Body of pancreas (tissue), 4 donors: ENCODE results near the gene ANKH.

Source experiments
- POLR2A ChIP-seq, 3 donors: fragments of 450-650 bp; IDR thresholded peaks; one replicate each; pipeline ENCODE4 v1.6.1; 2016; ENCODE audit warnings: antibody characterized with exemption in 3 of 3, mild to moderate bottlenecking in 2 of 3
- TF ChIP-seq, protein P1 (sequence below), 7 experiments: fragments of 450-650 bp in 4 of 7; fragments of 200-600 bp in 3 of 7; sonication (generic) in 3 of 7; IDR thresholded peaks; one replicate each; pipeline ENCODE4 v1.5.1; 2016 to 2019; ENCODE audit warnings: antibody characterized with exemption in 7 of 7

DNA sequence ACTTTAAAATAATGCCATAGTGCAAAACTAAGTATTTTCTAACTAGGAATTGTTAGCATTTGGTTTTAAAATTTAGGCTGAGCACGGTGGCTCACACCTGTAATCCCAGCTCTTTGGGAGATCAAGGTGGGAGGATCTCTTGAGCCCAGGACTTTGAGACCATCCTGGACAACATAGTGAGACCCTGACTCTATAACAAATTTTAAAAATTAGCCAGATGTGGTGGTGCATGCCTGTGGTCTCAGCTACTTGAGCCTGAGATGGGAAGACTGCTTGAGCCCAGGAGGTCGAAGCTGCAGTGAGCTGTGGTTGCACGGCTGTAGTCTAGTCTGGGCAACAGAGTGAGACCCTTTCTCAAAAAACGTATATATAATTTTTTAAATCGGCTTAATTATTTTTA is 202.2 kb downstream of the ANKH start:
- TF ChIP-seq, protein P1, sequence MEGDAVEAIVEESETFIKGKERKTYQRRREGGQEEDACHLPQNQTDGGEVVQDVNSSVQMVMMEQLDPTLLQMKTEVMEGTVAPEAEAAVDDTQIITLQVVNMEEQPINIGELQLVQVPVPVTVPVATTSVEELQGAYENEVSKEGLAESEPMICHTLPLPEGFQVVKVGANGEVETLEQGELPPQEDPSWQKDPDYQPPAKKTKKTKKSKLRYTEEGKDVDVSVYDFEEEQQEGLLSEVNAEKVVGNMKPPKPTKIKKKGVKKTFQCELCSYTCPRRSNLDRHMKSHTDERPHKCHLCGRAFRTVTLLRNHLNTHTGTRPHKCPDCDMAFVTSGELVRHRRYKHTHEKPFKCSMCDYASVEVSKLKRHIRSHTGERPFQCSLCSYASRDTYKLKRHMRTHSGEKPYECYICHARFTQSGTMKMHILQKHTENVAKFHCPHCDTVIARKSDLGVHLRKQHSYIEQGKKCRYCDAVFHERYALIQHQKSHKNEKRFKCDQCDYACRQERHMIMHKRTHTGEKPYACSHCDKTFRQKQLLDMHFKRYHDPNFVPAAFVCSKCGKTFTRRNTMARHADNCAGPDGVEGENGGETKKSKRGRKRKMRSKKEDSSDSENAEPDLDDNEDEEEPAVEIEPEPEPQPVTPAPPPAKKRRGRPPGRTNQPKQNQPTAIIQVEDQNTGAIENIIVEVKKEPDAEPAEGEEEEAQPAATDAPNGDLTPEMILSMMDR (IDR thresholded peaks at IDR 0.05), result no peak
- no peak for TF ChIP-seq POLR2A (IDR thresholded peaks at IDR 0.05)
